CD14-positive monocyte (primary cell): ENCODE measurements around the gene RABGAP1. TPM values are rescaled to one million over a fixed set of nuclear protein-coding genes. Genes with fewer than 3 reads are reported as not detected.
A peak's percentile ranks its signal among the peaks of the same experiment; 100 is the strongest.

Source experiments
- DNase-seq, 3 donors: peaks; one replicate each; pipeline ENCODE4 v3.0.0-alpha.2; 2011 to 2022
- H2AFZ ChIP-seq: 2 replicates; pipeline ENCODE4 v1.6.0; 2012; ENCODE audit warnings: mild to moderate bottlenecking, low read depth, low read length, inconsistent platforms; ENCODE audit not compliant: insufficient read depth, poor library complexity, severe bottlenecking
- H3K27ac ChIP-seq, 2 donors: 1 replicate in 1 of 2; 2 replicates in 1 of 2; pipeline ENCODE4 v1.5.1; 2012 to 2013; ENCODE audit warnings: low read length in 2 of 2, control low read depth in 1 of 2, inconsistent platforms in 1 of 2, low read depth in 1 of 2, mild to moderate bottlenecking in 1 of 2
- H3K27me3 ChIP-seq, 2 donors: one replicate each; pipeline versions ENCODE4 v1.6.0 to v1.6.1; 2011 to 2013; ENCODE audit warnings: low read length in 2 of 2; ENCODE audit not compliant: control insufficient read depth in 2 of 2, insufficient read depth in 2 of 2
- H3K36me3 ChIP-seq, 2 donors: replicated peaks in 1 of 2; 1 replicate in 1 of 2; 2 replicates in 1 of 2; pipeline versions ENCODE4 v1.5.1 to v1.6.1; 2012 to 2013; ENCODE audit warnings: low read length in 2 of 2, control low read depth in 1 of 2, inconsistent platforms in 1 of 2, mild to moderate bottlenecking in 1 of 2; ENCODE audit not compliant: insufficient read depth in 2 of 2, control insufficient read depth in 1 of 2
- H3K4me1 ChIP-seq, 2 donors: 1 replicate in 1 of 2; 2 replicates in 1 of 2; pipeline versions ENCODE4 v1.5.1 to v1.6.1; 2012 to 2013; ENCODE audit warnings: low read length in 2 of 2, control low read depth in 1 of 2, inconsistent platforms in 1 of 2, mild to moderate bottlenecking in 1 of 2, moderate library complexity in 1 of 2; ENCODE audit not compliant: insufficient read depth in 2 of 2, control insufficient read depth in 1 of 2
- H3K4me2 ChIP-seq: replicated peaks from 2 replicates; pipeline ENCODE3; 2012; ENCODE audit warnings: low read length, moderate library complexity, mild to moderate bottlenecking; ENCODE audit not compliant: poor library complexity, severe bottlenecking; ENCODE audit errors: extremely low read depth
- H3K4me3 ChIP-seq, 3 experiments: fragments of 200-600 bp in 1 of 3; sonication (generic) in 1 of 3; replicated peaks in 1 of 3; 1 replicate in 2 of 3; 2 replicates in 1 of 3; pipeline ENCODE4 v1.5.1; 2011 to 2013; ENCODE audit warnings: low read length in 3 of 3, mild to moderate bottlenecking in 3 of 3, control low read depth in 2 of 3, low read depth in 2 of 3, inconsistent platforms in 1 of 3, moderate library complexity in 1 of 3
- H3K79me2 ChIP-seq: 2 replicates; pipeline ENCODE4 v1.6.0; 2012; ENCODE audit warnings: mild to moderate bottlenecking, control low read depth, inconsistent platforms, low read length, moderate library complexity; ENCODE audit not compliant: insufficient read depth
- H3K9ac ChIP-seq: 2 replicates; pipeline ENCODE4 v1.6.0; 2017; ENCODE audit warnings: low read length, mild to moderate bottlenecking; ENCODE audit not compliant: insufficient read depth, poor library complexity, severe bottlenecking
- H3K9me3 ChIP-seq, 2 donors: replicated peaks in 1 of 2; 1 replicate in 1 of 2; 2 replicates in 1 of 2; pipeline versions ENCODE4 v1.5.1 to v1.6.1; 2012 to 2013; ENCODE audit warnings: low read length in 2 of 2, control low read depth in 1 of 2; ENCODE audit not compliant: control insufficient read depth in 1 of 2, insufficient read depth in 1 of 2
- H4K20me1 ChIP-seq: 2 replicates; pipeline ENCODE4 v1.6.0; 2012; ENCODE audit warnings: mild to moderate bottlenecking, low read length, control low read depth, moderate library complexity; ENCODE audit not compliant: insufficient read depth
- H3K27ac Mint-ChIP-seq, 7 donors: one replicate each; pipeline ENCODE4 v1.8.0; 2020; ENCODE audit warnings: mild to moderate bottlenecking in 7 of 7, mixed read lengths in 7 of 7, moderate library complexity in 6 of 7, inconsistent platforms in 2 of 7
- H3K27me3 Mint-ChIP-seq, 3 donors: one replicate each; pipeline ENCODE4 v1.8.0; 2021 to 2022; ENCODE audit warnings: low read depth in 3 of 3, mild to moderate bottlenecking in 3 of 3, mixed read lengths in 3 of 3, moderate library complexity in 3 of 3, inconsistent platforms in 1 of 3
- H3K36me3 Mint-ChIP-seq, 2 donors: one replicate each; pipeline ENCODE4 v1.8.0; 2020; ENCODE audit warnings: mixed read lengths in 2 of 2, inconsistent platforms in 1 of 2, mild to moderate bottlenecking in 1 of 2
- H3K4me1 Mint-ChIP-seq: one replicate; pipeline ENCODE4 v1.8.0; 2020; ENCODE audit warnings: mild to moderate bottlenecking, mixed read lengths
- H3K4me3 Mint-ChIP-seq, 2 donors: one replicate each; pipeline ENCODE4 v1.8.0; 2020; ENCODE audit warnings: mild to moderate bottlenecking in 2 of 2, mixed read lengths in 2 of 2, moderate library complexity in 1 of 2
- H3K9me3 Mint-ChIP-seq, 7 donors: one replicate each; pipeline ENCODE4 v1.8.0; 2020 to 2022; ENCODE audit warnings: mixed read lengths in 7 of 7, mild to moderate bottlenecking in 6 of 7, moderate library complexity in 6 of 7, inconsistent platforms in 2 of 7
- CTCF ChIP-seq: fragments of 200-600 bp; IDR thresholded peaks from one replicate; pipeline ENCODE4 v1.8.0; 2022; ENCODE audit warnings: antibody characterized with exemption, mild to moderate bottlenecking
- WGBS: methylation state at CpG from one replicate; pipeline ENCODE4 v1.1.5; 2013; ENCODE audit warnings: missing lambda C conversion rate; ENCODE audit not compliant: insufficient coverage; 5-methylcytosine and 5-hydroxymethylcytosine counted together
- intact Hi-C, 2 donors: fragments of 100-400 bp; cut with micrococcal nuclease; formaldehyde crosslinking; loops; one replicate each; pipeline versions ENCODE4 v1.15.0 to v1.15.1; 2023
- polyA plus RNA-seq, 3 donors: library from polyadenylated mRNA; depleted of rRNA in 1 of 3; unstranded in 2 of 3; stranded (reverse) in 1 of 3; fragments of 300-500 nt in 2 of 3; fragments of >200 nt in 1 of 3; fragmentation: Illumina TruSeq in 2 of 3; gene quantifications; 1 replicate in 2 of 3; 2 replicates in 1 of 3; pipeline ENCODE4 v1.2.3, GENCODE V29; 2012 to 2021

Gene RABGAP1
- polyA plus RNA-seq, 3 donors: 14.7 to 24.1 (median 19.3) TPM

- Mint-ChIP-seq H3K27ac (peak overlapping the region in 2 of 7 donors; percentile 35 to 37), H3K36me3 (peaks cover 7 to 10% of the 10 kb centered on the region in 2 donors), H3K4me1 (peaks cover 44% of the 10 kb centered on the region), H3K4me3 (no peak overlapping the region), H3K27me3 (no peaks in the 10 kb centered on the region), H3K9me3 (no peaks in the 10 kb centered on the region)
- Histone ChIP-seq H2AFZ (no peak overlapping the region), H3K27ac (no peak overlapping the region), H3K79me2 (peaks cover 95% of the 10 kb centered on the region), H3K4me1 (peaks cover 10% of the 10 kb centered on the region in 2 donors), H3K27me3 (no peaks in the 10 kb centered on the region), H3K36me3 (peaks cover 0 to 13% of the 10 kb centered on the region in 2 donors), H3K4me2 (no peak overlapping the region), H4K20me1 (peaks cover 94% of the 10 kb centered on the region), H3K9ac (no peak overlapping the region), H3K4me3 (no peak overlapping the region), H3K9me3 (no peaks in the 10 kb centered on the region)
- no peak for DNase-seq
- no peak for TF ChIP-seq CTCF
- intact Hi-C loops: no loop called here
- no CpG with 5 or more reads among the region's 1 CpG for WGBS
Observed at GRCh38 chr9:122949696-122950095, 8.9 kb downstream of the RABGAP1 start.

GRCh38 chr9:122950263-122950662 lies 9.4 kb downstream of the RABGAP1 start:
- TF ChIP-seq CTCF: no peak
- intact Hi-C loops: no loop called here
- Histone ChIP-seq H3K9me3 (no peaks in the 10 kb centered on the region), H3K79me2 (peaks cover 95% of the 10 kb centered on the region), H3K27ac (no peak overlapping the region), H3K4me1 (peaks cover 10% of the 10 kb centered on the region in 2 donors), H4K20me1 (peaks cover 94% of the 10 kb centered on the region), H2AFZ (no peak overlapping the region), H3K36me3 (peaks cover 0 to 7% of the 10 kb centered on the region in 2 donors), H3K9ac (no peak overlapping the region), H3K27me3 (no peaks in the 10 kb centered on the region), H3K4me3 (no peak overlapping the region), H3K4me2 (no peak overlapping the region)
- WGBS: no CpG with 5 or more reads among the region's 3 CpGs
- Mint-ChIP-seq H3K36me3 (peaks cover 7% of the 10 kb centered on the region in 2 donors), H3K27me3 (no peaks in the 10 kb centered on the region), H3K4me1 (peaks cover 44% of the 10 kb centered on the region), H3K9me3 (no peaks in the 10 kb centered on the region), H3K4me3 (no peak overlapping the region), H3K27ac (peak overlapping the region in 1 of 7 donors; percentile 9)
- no peak for DNase-seq
